Measurements from ENCODE around the gene NUCB2.

NUCB2 gene

DNA sequence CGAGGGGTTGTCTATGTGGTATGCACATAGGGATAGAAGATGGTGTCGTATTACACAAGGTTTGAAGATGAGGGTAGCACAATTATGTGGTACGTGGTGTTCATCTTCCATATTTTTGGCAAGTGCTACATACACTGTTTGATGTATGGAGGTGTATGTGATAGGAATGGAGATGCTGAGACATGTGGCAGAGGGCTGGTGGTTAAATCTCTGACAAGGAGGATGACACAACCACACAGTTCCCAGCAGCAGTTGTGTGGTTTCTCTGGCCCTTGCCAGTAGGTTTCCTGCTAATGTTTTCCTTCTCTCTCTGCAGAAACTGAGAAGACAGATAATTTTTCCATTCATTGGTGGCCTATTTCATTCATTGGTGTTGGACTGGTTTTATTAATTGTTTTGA lies 92.0 kb downstream of the NUCB2 start:
- Histone ChIP-seq H3K27ac (no peak overlapping the region), H3K9ac (no peak overlapping the region), H3K36me3 (peaks cover 4 to 54% (median 29%) of the 10 kb centered on the region in 11 experiments; a peak in 12 of 22 replicates), H3K4me2 (no peak overlapping the region), H3K4me1 (no peaks in the 10 kb centered on the region), H4K20me1 (no peaks in the 10 kb centered on the region), H3K9me3 (replicated peaks in 1 of 11) (peaks cover 62 to 94% (median 79%) of the 10 kb centered on the region in 11 experiments), H3K27me3 (no peaks in the 10 kb centered on the region), H3K4me3 (no peak overlapping the region)
- TF ChIP-seq Cebpa-rat (IDR thresholded peaks at IDR 0.05) = no peak

DNA sequence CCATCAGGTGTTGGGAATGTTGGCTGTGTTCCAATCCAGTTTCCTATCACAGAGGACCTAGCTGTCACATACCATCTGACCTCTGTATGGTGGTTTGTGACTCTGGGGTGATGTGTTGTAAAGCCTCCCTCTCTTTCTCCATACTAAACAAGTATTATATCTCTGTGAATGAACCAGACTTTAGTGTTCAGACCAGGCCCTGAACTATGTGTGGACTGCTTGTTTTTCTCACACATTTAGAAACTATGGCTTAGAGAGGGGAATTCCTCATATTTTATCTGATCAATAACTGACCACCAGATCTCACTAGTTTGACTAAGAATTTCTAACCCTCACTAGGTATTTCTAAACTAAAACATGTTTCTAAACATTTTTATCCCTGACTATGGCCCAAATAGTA lies 92.6 kb downstream of the NUCB2 start:
- TF ChIP-seq Cebpa-rat (IDR thresholded peaks at IDR 0.05) = no peak
- no peaks in the 10 kb centered on the region for H4K20me1 ChIP-seq
- no peak overlapping the region for H3K27ac ChIP-seq
- H3K9ac ChIP-seq = no peak overlapping the region
- H3K9me3 ChIP-seq (replicated peaks in 1 of 11) = peaks cover 64 to 94% (median 81%) of the 10 kb centered on the region in 11 experiments
- H3K4me2 ChIP-seq = no peak overlapping the region
- H3K36me3 ChIP-seq = peaks cover 4 to 60% (median 32%) of the 10 kb centered on the region in 11 experiments; a peak in 12 of 22 replicates
- no peaks in the 10 kb centered on the region for H3K4me1 ChIP-seq
- H3K27me3 ChIP-seq = no peaks in the 10 kb centered on the region
- no peak overlapping the region for H3K4me3 ChIP-seq

DNA sequence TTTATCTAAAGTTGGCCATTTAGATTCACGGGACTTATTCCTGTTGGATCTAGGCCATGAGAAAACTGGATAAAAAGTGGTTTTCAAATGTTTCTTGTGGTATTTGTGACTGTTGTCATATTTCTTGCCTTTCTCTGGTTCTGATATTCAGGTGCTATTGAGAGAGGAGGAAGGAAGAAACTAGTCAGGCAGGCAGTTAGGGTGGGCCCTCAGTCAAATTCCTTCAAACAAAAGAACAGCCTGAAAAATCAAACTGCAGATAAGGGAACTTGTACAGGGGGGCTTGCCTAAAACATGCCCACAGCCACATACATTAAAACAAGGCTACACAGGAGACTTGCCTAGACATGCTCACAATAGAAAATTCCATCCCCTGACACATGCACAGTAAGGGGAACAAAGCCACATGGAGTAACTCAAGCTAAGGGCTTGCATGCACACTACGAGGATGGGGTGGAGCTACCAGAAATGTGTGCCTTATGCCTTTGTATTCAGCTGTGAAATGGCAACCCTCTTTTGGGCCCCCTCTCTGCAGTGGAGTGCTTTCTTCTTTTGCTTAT lies 93.2 kb downstream of the NUCB2 start:
- TF ChIP-seq Cebpa-rat (IDR thresholded peaks at IDR 0.05) = no peak
- no peaks in the 10 kb centered on the region for H4K20me1 ChIP-seq
- H3K9ac ChIP-seq = no peak overlapping the region
- H3K4me2 ChIP-seq = no peak overlapping the region
- no peaks in the 10 kb centered on the region for H3K27me3 ChIP-seq
- peaks cover 4 to 66% (median 33%) of the 10 kb centered on the region in 11 experiments; a peak in 12 of 22 replicates for H3K36me3 ChIP-seq
- peaks cover 0 to 2% (median 0%) of the 10 kb centered on the region in 10 experiments; a peak in 6 of 20 replicates for H3K4me1 ChIP-seq
- peaks cover 71 to 94% (median 83%) of the 10 kb centered on the region in 11 experiments for H3K9me3 ChIP-seq (replicated peaks in 1 of 11)
- no peak overlapping the region for H3K27ac ChIP-seq
- no peak overlapping the region for H3K4me3 ChIP-seq

DNA sequence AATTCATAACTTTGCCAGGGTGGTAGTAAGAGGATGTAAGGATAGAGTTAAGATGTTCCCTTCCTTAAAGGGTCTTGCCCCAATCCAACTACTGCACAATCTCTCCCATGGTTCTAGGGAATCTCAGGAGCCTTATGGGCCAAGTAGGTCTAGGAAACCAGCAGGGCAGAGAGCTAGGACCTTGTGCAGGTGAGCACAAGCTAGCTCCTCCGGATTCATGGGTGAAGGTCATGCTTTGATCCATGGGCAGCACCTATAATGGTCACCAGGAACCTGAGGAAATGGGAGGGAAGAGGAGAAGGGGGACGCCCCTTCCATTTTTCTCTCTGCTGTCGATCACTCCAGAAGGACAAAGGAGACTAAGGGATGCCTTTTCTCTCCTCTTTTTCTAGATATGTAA lies 95.1 kb downstream of the NUCB2 start:
- peaks cover 86 to 100% (median 97%) of the 10 kb centered on the region in 11 experiments for H3K9me3 ChIP-seq (replicated peaks in 1 of 11)
- H3K27me3 ChIP-seq = no peaks in the 10 kb centered on the region
- no peak for TF ChIP-seq Cebpa-rat (IDR thresholded peaks at IDR 0.05)
- H3K4me2 ChIP-seq = no peak overlapping the region
- peaks cover 4 to 70% (median 33%) of the 10 kb centered on the region in 11 experiments; a peak in 12 of 22 replicates for H3K36me3 ChIP-seq
- H3K4me3 ChIP-seq = peak overlapping the region in 5 of 10 experiments; percentile 0 to 39 (median 14); a peak in 4 of 20 replicates
- H3K27ac ChIP-seq = no peak overlapping the region
- H3K4me1 ChIP-seq = peaks cover 0 to 15% (median 11%) of the 10 kb centered on the region in 10 experiments; a peak in 13 of 20 replicates
- no peaks in the 10 kb centered on the region for H4K20me1 ChIP-seq
- no peak overlapping the region for H3K9ac ChIP-seq

DNA sequence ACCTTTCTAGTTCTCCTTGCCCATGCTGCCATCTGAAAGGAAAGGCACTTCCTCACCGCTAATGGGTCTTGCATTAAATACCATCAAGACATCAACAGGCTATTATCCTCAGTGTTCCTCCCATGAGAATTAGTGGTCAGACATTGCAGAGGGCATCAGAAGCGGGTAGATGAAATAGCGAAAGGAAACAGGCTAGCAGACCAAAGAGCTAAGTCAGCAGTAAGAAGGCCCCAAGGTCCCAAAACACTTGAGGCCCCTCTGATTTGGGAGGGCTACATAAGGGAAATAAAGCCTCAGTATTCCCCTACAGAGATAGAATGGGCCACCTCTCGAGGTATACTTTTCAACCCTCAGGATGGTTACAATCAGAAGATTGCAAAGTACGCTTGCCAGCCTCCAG lies 99.0 kb downstream of the NUCB2 start:
- Histone ChIP-seq H3K4me1 (peaks cover 0 to 15% (median 11%) of the 10 kb centered on the region in 10 experiments; a peak in 13 of 20 replicates), H3K4me3 (no peak overlapping the region), H3K36me3 (peaks cover under 1 to 43% (median 18%) of the 10 kb centered on the region in 11 experiments; a peak in 10 of 22 replicates), H3K27me3 (no peaks in the 10 kb centered on the region), H3K9ac (no peak overlapping the region), H3K9me3 (replicated peaks in 1 of 11) (peaks cover 76 to 97% (median 88%) of the 10 kb centered on the region in 11 experiments), H3K4me2 (peak overlapping the region in 8 of 11 experiments; percentile 11 to 53 (median 34); a peak in 15 of 22 replicates), H3K27ac (no peak overlapping the region), H4K20me1 (no peaks in the 10 kb centered on the region)
- TF ChIP-seq Cebpa-rat (IDR thresholded peaks at IDR 0.05) = no peak; a peak in 1 of 22 replicates

DNA sequence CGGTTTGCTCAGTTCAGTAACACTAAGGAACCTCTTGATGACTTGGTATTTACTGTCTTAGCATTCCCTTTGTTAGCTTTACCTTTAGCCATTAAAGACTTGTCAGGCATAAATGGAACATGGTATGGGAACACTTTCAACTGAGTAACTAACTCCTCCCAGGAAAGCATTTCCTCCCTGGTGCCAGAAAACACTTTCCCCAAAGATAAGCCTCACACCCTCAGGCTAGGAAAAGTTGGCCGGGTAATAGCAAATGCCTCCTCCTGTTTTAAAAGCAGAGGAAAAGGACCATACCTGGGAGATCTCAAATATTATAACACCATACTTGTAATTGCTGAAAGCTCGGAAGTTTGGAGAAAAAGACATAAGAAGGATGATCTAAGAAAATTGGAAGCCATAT lies 100.0 kb downstream of the NUCB2 start:
- H3K9ac ChIP-seq = no peak overlapping the region
- peaks cover 0 to 15% (median 11%) of the 10 kb centered on the region in 10 experiments; a peak in 13 of 20 replicates for H3K4me1 ChIP-seq
- H3K4me2 ChIP-seq = no peak overlapping the region
- no peaks in the 10 kb centered on the region for H3K27me3 ChIP-seq
- H3K36me3 ChIP-seq = peaks cover 0 to 35% (median 15%) of the 10 kb centered on the region in 11 experiments; a peak in 9 of 22 replicates
- H3K9me3 ChIP-seq (replicated peaks in 1 of 11) = peaks cover 67 to 88% (median 78%) of the 10 kb centered on the region in 11 experiments
- H3K4me3 ChIP-seq = no peak overlapping the region
- no peak for TF ChIP-seq Cebpa-rat (IDR thresholded peaks at IDR 0.05)
- H4K20me1 ChIP-seq = no peaks in the 10 kb centered on the region
- no peak overlapping the region for H3K27ac ChIP-seq

DNA sequence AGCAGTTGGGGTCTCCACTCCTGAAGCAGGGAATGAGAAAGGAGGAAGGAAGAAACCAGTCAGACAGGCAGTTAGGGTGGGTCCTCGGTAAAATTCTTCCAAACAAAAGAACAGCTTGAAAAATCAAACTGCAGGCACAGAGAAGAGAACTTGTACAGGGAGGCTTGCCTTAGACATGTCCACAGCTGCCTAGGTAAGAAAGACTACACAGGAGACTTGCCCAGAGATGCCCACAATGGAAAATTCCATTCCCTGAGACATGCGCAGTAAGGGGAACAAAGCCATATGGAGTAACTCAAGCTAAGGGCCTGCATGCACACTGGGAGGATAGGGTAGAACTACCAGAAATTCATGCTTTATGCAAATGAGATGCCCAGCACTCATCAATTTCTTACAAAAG lies 102.1 kb downstream of the NUCB2 start:
- H3K4me2 ChIP-seq = no peak overlapping the region
- H3K4me3 ChIP-seq = no peak overlapping the region
- no peak overlapping the region for H3K27ac ChIP-seq
- peaks cover 2 to 15% (median 11%) of the 10 kb centered on the region in 10 experiments; a peak in 15 of 20 replicates for H3K4me1 ChIP-seq
- H3K9me3 ChIP-seq (replicated peaks in 1 of 11) = peaks cover 45 to 66% (median 57%) of the 10 kb centered on the region in 11 experiments
- no peak for TF ChIP-seq Cebpa-rat (IDR thresholded peaks at IDR 0.05)
- H3K36me3 ChIP-seq = peaks cover 0 to 14% (median 3%) of the 10 kb centered on the region in 11 experiments; a peak in 7 of 22 replicates
- peaks cover 0 to 7% (median 0%) of the 10 kb centered on the region in 11 experiments; a peak in 2 of 22 replicates for H4K20me1 ChIP-seq
- H3K9ac ChIP-seq = no peak overlapping the region
- no peaks in the 10 kb centered on the region for H3K27me3 ChIP-seq

DNA sequence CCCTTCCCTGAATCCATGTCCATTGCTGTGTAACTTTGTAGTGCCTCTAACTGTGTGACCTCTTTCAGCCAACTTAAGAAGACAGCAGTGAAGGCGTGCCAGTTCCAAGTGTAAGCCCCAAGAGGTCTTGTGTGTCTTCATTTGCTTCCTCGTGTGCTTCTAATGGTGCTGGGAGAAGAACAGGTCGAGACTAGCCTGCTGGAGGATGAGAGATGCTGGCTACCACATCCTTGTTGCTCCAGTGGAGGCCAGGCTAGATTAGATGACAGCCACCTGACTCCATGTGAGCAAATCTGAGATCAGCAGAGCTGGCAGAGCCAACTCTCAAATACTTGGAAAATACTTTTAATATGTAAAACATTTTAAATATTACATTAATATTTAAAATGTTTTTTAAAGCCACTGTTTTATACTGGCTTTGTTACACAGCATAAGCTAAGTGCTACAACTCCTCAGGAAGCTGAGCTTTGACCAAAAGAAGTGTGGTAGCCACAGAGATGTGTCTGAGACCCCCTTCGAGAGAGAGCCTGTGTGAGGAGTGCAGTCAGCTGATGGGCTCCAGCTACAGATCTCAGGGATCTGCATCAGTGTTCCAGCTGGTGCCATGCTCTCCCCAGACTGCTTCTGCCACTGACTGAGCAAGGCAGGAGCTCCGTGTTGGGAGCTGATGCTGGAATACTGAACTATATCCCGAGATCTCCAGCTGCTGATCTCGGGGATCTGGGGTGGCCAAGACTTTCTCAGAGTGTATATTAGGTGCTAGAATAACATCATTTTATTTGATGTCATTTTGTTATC lies 103.0 kb downstream of the NUCB2 start:
- Histone ChIP-seq H3K27me3 (no peaks in the 10 kb centered on the region), H4K20me1 (peaks cover 0 to 7% (median 0%) of the 10 kb centered on the region in 11 experiments; a peak in 3 of 22 replicates), H3K4me3 (no peak overlapping the region), H3K36me3 (0 out of 22 replicates have a peak, but pooled peaks cover 0 to 5% (median 0%) of the 10 kb centered on the region in 11 experiments), H3K27ac (no peak overlapping the region), H3K4me2 (no peak overlapping the region), H3K9me3 (replicated peaks in 1 of 11) (peaks cover 36 to 57% (median 47%) of the 10 kb centered on the region in 11 experiments), H3K4me1 (peaks cover 4 to 19% (median 15%) of the 10 kb centered on the region in 10 experiments; a peak in 16 of 20 replicates), H3K9ac (no peak overlapping the region)
- no peak for TF ChIP-seq Cebpa-rat (IDR thresholded peaks at IDR 0.05)

DNA sequence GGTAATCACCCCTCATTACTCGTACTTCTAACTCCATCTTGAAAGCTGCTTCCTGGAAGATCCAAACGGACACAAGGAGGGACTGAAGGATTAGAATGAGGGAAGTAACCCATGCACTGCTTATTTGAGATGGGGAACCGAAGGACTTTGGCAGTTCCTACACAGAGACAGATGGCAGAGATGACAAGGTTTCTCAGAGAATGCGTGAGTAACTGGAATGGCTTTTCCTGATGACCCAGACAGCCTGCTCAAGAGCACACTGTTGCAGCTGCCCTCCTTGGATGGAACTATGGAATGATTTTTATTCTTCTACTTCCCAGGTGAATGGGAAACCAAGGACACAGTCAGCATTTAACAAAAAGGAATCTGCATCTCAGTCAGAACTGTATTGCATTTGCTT lies 104.6 kb downstream of the NUCB2 start:
- no peak for TF ChIP-seq Cebpa-rat (IDR thresholded peaks at IDR 0.05)
- no peaks in the 10 kb centered on the region for H3K36me3 ChIP-seq
- H4K20me1 ChIP-seq = peaks cover 0 to 14% (median 0%) of the 10 kb centered on the region in 11 experiments; a peak in 4 of 22 replicates
- peaks cover 6 to 21% (median 12%) of the 10 kb centered on the region in 10 experiments; a peak in 18 of 20 replicates for H3K4me1 ChIP-seq
- no peaks in the 10 kb centered on the region for H3K27me3 ChIP-seq
- H3K9ac ChIP-seq = no peak overlapping the region
- no peak overlapping the region for H3K4me2 ChIP-seq
- H3K27ac ChIP-seq = no peak overlapping the region
- no peak overlapping the region for H3K4me3 ChIP-seq
- peaks cover 25 to 41% (median 33%) of the 10 kb centered on the region in 11 experiments for H3K9me3 ChIP-seq (replicated peaks in 1 of 11)

All from BLaER1 treated with 17β-estradiol and CSF1 and Interleukin-3, amounts not matched to agents 10 nM and 100 nM (cell line).